HepG2 (cell line): ENCODE results near the gene ATP5MG. TPM values are rescaled to one million over a fixed set of nuclear protein-coding genes. Genes with fewer than 3 reads are reported as not detected.

ENCODE experiments used
- E2F2 ChIP-seq: sonication (generic); formaldehyde crosslinking; IDR thresholded peaks from 2 replicates; pipeline ENCODE4 v1.4.0; 2020; ENCODE audit warnings: missing genetic modification reagents, borderline replicate concordance
- NCOA1 ChIP-seq: sonication (generic); formaldehyde crosslinking; IDR thresholded peaks from 2 replicates; pipeline ENCODE4 v1.9.0; 2021; ENCODE audit warnings: missing genetic modification reagents
- REST ChIP-seq, 2 experiments: IDR thresholded peaks; 2 replicates each; pipeline ENCODE4 v1.6.1; 2011 to 2012; ENCODE audit warnings: low read length in 2 of 2, borderline replicate concordance in 1 of 2, low read depth in 1 of 2, mild to moderate bottlenecking in 1 of 2, moderate library complexity in 1 of 2
- ZNF34 ChIP-seq: sonication (generic); formaldehyde crosslinking; IDR thresholded peaks from 2 replicates; pipeline ENCODE4 v1.4.0; 2020; ENCODE audit warnings: mild to moderate bottlenecking, missing genetic modification reagents, borderline replicate concordance
- ZNF547 ChIP-seq: sonication (generic); formaldehyde crosslinking; IDR thresholded peaks from 2 replicates; pipeline ENCODE4 v1.5.1; 2020; ENCODE audit warnings: mild to moderate bottlenecking, missing genetic modification reagents
- ZNF570 ChIP-seq: sonication (generic); formaldehyde crosslinking; IDR thresholded peaks from 2 replicates; pipeline ENCODE4 v1.4.0; 2020; ENCODE audit warnings: mild to moderate bottlenecking, missing genetic modification reagents, borderline replicate concordance
- ZNF616 ChIP-seq: sonication (generic); formaldehyde crosslinking; IDR thresholded peaks from 2 replicates; pipeline ENCODE4 v1.5.0; 2020; ENCODE audit warnings: low read depth, mild to moderate bottlenecking, missing genetic modification reagents
- ZNF776 ChIP-seq: sonication (generic); formaldehyde crosslinking; IDR thresholded peaks from 2 replicates; pipeline ENCODE4 v1.4.0; 2020; ENCODE audit warnings: mild to moderate bottlenecking, missing genetic modification reagents
- ZUFSP ChIP-seq: sonication (generic); formaldehyde crosslinking; IDR thresholded peaks from 2 replicates; pipeline ENCODE4 v1.9.0; 2021; ENCODE audit warnings: missing genetic modification reagents, mild to moderate bottlenecking, borderline replicate concordance
- polyA plus RNA-seq, 8 experiments: library from polyadenylated mRNA; depleted of rRNA in 3 of 8; stranded (reverse) in 7 of 8; unstranded in 1 of 8; fragments of >200 nt; fragmentation: Illumina TruSeq in 4 of 8; extraction: Trizol in 4 of 8; gene quantifications; 2 replicates each; pipeline versions ENCODE4 v1.2.1 to v1.2.3, GENCODE V29; 2011 to 2016; ENCODE audit warnings: low read depth in 4 of 8, missing spikeins in 1 of 8, mixed read lengths in 1 of 8; ENCODE audit not compliant: insufficient read depth in 1 of 8
- total RNA-seq, 5 experiments: library from RNA; depleted of rRNA; stranded (reverse); fragments of >200 nt; fragmentation: Illumina TruSeq; extraction: Trizol; gene quantifications; 2 replicates each; pipeline ENCODE4 v1.2.3, GENCODE V29; 2016; ENCODE audit warnings: low read depth in 1 of 5
- TF ChIP-seq, protein P1 (sequence below): sonication (generic); formaldehyde crosslinking; IDR thresholded peaks from 2 replicates; pipeline ENCODE4 v1.4.0; 2020; ENCODE audit warnings: missing genetic modification reagents, borderline replicate concordance
- TF ChIP-seq, protein P2 (sequence below): fragments of 450-650 bp; IDR thresholded peaks from 2 replicates; pipeline ENCODE4 v1.6.1; 2017
- TF ChIP-seq, protein P3 (sequence below): sonication (generic); formaldehyde crosslinking; IDR thresholded peaks from 2 replicates; pipeline ENCODE4 v1.4.0; 2020; ENCODE audit warnings: mild to moderate bottlenecking, low read depth, missing genetic modification reagents

ATP5MG gene
- total and polyA plus RNA-seq, 2 of the 13 experiments (the other 11 are each of a cell fraction or from before 2014, with no cell fraction given): 260 to 320 TPM

GRCh38 chr11:118434553-118435289 lies 33.3 kb downstream of the ATP5MG start (continued):
- TF ChIP-seq, protein P1, sequence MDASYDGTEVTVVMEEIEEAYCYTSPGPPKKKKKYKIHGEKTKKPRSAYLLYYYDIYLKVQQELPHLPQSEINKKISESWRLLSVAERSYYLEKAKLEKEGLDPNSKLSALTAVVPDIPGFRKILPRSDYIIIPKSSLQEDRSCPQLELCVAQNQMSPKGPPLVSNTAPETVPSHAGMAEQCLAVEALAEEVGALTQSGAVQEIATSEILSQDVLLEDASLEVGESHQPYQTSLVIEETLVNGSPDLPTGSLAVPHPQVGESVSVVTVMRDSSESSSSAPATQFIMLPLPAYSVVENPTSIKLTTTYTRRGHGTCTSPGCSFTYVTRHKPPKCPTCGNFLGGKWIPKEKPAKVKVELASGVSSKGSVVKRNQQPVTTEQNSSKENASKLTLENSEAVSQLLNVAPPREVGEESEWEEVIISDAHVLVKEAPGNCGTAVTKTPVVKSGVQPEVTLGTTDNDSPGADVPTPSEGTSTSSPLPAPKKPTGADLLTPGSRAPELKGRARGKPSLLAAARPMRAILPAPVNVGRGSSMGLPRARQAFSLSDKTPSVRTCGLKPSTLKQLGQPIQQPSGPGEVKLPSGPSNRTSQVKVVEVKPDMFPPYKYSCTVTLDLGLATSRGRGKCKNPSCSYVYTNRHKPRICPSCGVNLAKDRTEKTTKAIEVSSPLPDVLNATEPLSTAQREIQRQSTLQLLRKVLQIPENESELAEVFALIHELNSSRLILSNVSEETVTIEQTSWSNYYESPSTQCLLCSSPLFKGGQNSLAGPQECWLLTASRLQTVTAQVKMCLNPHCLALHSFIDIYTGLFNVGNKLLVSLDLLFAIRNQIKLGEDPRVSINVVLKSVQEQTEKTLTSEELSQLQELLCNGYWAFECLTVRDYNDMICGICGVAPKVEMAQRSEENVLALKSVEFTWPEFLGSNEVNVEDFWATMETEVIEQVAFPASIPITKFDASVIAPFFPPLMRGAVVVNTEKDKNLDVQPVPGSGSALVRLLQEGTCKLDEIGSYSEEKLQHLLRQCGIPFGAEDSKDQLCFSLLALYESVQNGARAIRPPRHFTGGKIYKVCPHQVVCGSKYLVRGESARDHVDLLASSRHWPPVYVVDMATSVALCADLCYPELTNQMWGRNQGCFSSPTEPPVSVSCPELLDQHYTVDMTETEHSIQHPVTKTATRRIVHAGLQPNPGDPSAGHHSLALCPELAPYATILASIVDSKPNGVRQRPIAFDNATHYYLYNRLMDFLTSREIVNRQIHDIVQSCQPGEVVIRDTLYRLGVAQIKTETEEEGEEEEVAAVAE (CRISPR knock-in tag): no peak
- TF ChIP-seq ZNF547 (peak; percentile 46; the same call in 1 of the 2 replicates), ZNF776 (no peak), ZNF570 (CRISPR knock-in tag) (0 out of 2 replicates have a peak, but pooled peaks have one; percentile 53), REST (IDR thresholded peaks at IDR 0.05; ENCODE audit: borderline replicate concordance in 1 of 2, low read depth in 1 of 2, low read length in 2 of 2) (peak; percentile 53 to 89), ZNF34 (CRISPR knock-in tag) (0 out of 2 replicates have a peak, but pooled peaks have one; percentile 42), ZUFSP (CRISPR knock-in tag) (no peak), ZNF616 (CRISPR knock-in tag) (no peak), E2F2 (CRISPR knock-in tag) (no peak), NCOA1 (CRISPR knock-in tag) (peak; percentile 65; the same call in 1 of the 2 replicates)
- TF ChIP-seq, protein P2, sequence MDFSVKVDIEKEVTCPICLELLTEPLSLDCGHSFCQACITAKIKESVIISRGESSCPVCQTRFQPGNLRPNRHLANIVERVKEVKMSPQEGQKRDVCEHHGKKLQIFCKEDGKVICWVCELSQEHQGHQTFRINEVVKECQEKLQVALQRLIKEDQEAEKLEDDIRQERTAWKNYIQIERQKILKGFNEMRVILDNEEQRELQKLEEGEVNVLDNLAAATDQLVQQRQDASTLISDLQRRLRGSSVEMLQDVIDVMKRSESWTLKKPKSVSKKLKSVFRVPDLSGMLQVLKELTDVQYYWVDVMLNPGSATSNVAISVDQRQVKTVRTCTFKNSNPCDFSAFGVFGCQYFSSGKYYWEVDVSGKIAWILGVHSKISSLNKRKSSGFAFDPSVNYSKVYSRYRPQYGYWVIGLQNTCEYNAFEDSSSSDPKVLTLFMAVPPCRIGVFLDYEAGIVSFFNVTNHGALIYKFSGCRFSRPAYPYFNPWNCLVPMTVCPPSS: no peak
- TF ChIP-seq, protein P3, sequence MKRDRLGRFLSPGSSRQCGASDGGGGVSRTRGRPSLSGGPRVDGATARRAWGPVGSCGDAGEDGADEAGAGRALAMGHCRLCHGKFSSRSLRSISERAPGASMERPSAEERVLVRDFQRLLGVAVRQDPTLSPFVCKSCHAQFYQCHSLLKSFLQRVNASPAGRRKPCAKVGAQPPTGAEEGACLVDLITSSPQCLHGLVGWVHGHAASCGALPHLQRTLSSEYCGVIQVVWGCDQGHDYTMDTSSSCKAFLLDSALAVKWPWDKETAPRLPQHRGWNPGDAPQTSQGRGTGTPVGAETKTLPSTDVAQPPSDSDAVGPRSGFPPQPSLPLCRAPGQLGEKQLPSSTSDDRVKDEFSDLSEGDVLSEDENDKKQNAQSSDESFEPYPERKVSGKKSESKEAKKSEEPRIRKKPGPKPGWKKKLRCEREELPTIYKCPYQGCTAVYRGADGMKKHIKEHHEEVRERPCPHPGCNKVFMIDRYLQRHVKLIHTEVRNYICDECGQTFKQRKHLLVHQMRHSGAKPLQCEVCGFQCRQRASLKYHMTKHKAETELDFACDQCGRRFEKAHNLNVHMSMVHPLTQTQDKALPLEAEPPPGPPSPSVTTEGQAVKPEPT: 0 out of 2 replicates have a peak, but pooled peaks have one; percentile 24
